Pancreas (tissue), 10 donors: ENCODE data around the gene FAM167B. TPM values are rescaled to one million over a fixed set of nuclear protein-coding genes. Genes with fewer than 3 reads are reported as not detected.
"Not testable (repeated sequence)": the region's sequence is repeated elsewhere in the genome, so short reads cannot be mapped to it uniquely, and the experiment has no call there.

ENCODE experiments used
- ATAC-seq, 4 donors: fragments of 200-7000 bp; cut with Tn5 transposase; one replicate each; pipeline versions ENCODE4 v1.8.0 to v1.9.1; 2020; ENCODE audit warnings: mild to moderate bottlenecking in 4 of 4, moderate library complexity in 4 of 4
- DNase-seq, 6 donors: peaks; one replicate each; pipeline ENCODE4 v3.0.0-alpha.2; 2020
- FAIRE-seq: peaks from 2 replicates; lab custom pipeline; 2012; peaks lifted over from hg19 to GRCh38; lab: Jason Lieb, UNC
- H3K27ac ChIP-seq, 4 donors: fragments of 200-600 bp; sonication (generic); 1 replicate in 3 of 4; 2 replicates in 1 of 4; pipeline versions ENCODE4 v1.5.0 to v1.8.0; 2020
- H3K27me3 ChIP-seq, 4 donors: fragments of 200-600 bp; one replicate each; pipeline ENCODE4 v1.8.0; 2021
- H3K36me3 ChIP-seq, 3 donors: fragments of 200-600 bp; sonication (generic) in 1 of 3; one replicate each; pipeline versions ENCODE4 v1.5.0 to v1.8.0; 2020 to 2021
- H3K4me1 ChIP-seq, 3 donors: fragments of 200-600 bp; one replicate each; pipeline ENCODE4 v1.8.0; 2021
- H3K4me3 ChIP-seq, 4 donors: fragments of 200-600 bp; sonication (generic) in 2 of 4; one replicate each; pipeline versions ENCODE4 v1.5.0 to v1.8.0; 2020 to 2021
- H3K9me3 ChIP-seq, 4 donors: fragments of 200-600 bp; one replicate each; pipeline ENCODE4 v1.8.0; 2021
- WGBS, 2 donors: extraction: QIAGEN DNeasy Blood & Tissue Kit; methylation state at CpG; one replicate each; pipeline ENCODE4 v1.1.7; 2013; 5-methylcytosine and 5-hydroxymethylcytosine counted together
- intact Hi-C, 3 donors: fragments of 100-400 bp; cut with DNase I; formaldehyde crosslinking; loops; one replicate each; pipeline versions ENCODE4 v1.11.1 to v1.14.2; 2022
- polyA plus RNA-seq, 2 donors: library from polyadenylated mRNA; stranded (reverse); fragments of 200-250 nt; gene quantifications; one replicate each; pipeline ENCODE4 v1.2.3, GENCODE V29; 2013
- total RNA-seq, 6 donors: library from RNA; stranded (reverse); fragmentation: NEBNext Ultra II Directional in 4 of 6; extraction: Animal tissue kit (Norgen Biotek cat#: 25700) in 4 of 6; gene quantifications; one replicate each; pipeline versions ENCODE4 v1.2.1 to v1.2.4, GENCODE V29; 2021 to 2023
- TF ChIP-seq, protein P1 (sequence below), 4 donors: fragments of 200-600 bp; sonication (generic) in 3 of 4; IDR thresholded peaks; one replicate each; pipeline versions ENCODE4 v1.5.0 to v1.8.0; 2021; ENCODE audit warnings: antibody characterized with exemption in 4 of 4
- donor health status: healthy with polysubstance abuse.
- donor health status: DM: no; HTN: no; CAD: no; lungs with moderate emphysema.
- donor health status: DM: no; HTN: no; CAD: no.
- donor health status: control.
- donor health status: control.
- donor health status: Bipolar disorder and iron deficiency.
- donor health status: DM: yes; HTN: yes; CAD: no.
- donor health status: DM: no; HTN: no; CAD: no.
- donor health status: DM: no; HTN: no; CAD: no.
- donor health status: DM: yes; HTN: yes; CAD: no.

FAM167B gene
- total and polyA plus RNA-seq, 8 donors: 1.6 to 12.0 (median 3.5) TPM

GRCh38 chr1:32273391-32274208 lies 26.6 kb downstream of the FAM167B start:
- TF ChIP-seq, protein P1, sequence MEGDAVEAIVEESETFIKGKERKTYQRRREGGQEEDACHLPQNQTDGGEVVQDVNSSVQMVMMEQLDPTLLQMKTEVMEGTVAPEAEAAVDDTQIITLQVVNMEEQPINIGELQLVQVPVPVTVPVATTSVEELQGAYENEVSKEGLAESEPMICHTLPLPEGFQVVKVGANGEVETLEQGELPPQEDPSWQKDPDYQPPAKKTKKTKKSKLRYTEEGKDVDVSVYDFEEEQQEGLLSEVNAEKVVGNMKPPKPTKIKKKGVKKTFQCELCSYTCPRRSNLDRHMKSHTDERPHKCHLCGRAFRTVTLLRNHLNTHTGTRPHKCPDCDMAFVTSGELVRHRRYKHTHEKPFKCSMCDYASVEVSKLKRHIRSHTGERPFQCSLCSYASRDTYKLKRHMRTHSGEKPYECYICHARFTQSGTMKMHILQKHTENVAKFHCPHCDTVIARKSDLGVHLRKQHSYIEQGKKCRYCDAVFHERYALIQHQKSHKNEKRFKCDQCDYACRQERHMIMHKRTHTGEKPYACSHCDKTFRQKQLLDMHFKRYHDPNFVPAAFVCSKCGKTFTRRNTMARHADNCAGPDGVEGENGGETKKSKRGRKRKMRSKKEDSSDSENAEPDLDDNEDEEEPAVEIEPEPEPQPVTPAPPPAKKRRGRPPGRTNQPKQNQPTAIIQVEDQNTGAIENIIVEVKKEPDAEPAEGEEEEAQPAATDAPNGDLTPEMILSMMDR (IDR thresholded peaks at IDR 0.05): no peak
- Histone ChIP-seq H3K27me3 (no peaks in the 10 kb centered on the region), H3K4me3 (no peak overlapping the region), H3K27ac (no peak overlapping the region), H3K9me3 (no peaks in the 10 kb centered on the region), H3K4me1 (no peaks in the 10 kb centered on the region), H3K36me3 (no peaks in the 10 kb centered on the region)
- FAIRE-seq: no peak
- no peak for DNase-seq
- intact Hi-C loops: no loop called here
- ATAC-seq: peak in 1 of 4 donors; percentile 36
- 45 to 50% methylated on average over 10 of the region's 10 CpGs for WGBS, 2 donors

- no peak for DNase-seq
- H3K4me3 ChIP-seq: no peak overlapping the region
- FAIRE-seq: no peak
- no peaks in the 10 kb centered on the region for H3K9me3 ChIP-seq
- 81 to 84% methylated on average over 31 of the region's 31 CpGs for WGBS, 2 donors
- intact Hi-C loops: no loop called here
- no peaks in the 10 kb centered on the region for H3K36me3 ChIP-seq
- ATAC-seq: no peak
- H3K27me3 ChIP-seq: no peaks in the 10 kb centered on the region
- no peaks in the 10 kb centered on the region for H3K4me1 ChIP-seq
- TF ChIP-seq, protein P1 (IDR thresholded peaks at IDR 0.05): no peak
- no peak overlapping the region for H3K27ac ChIP-seq
Observed at GRCh38 chr1:32274646-32275340, 27.8 kb downstream of the FAM167B start.

GRCh38 chr1:32275424-32275823 lies 28.4 kb downstream of the FAM167B start:
- Histone ChIP-seq H3K27me3 (no peaks in the 10 kb centered on the region), H3K36me3 (no peaks in the 10 kb centered on the region), H3K27ac (no peak overlapping the region), H3K4me3 (peak overlapping the region in 1 of 4 donors; percentile 19), H3K4me1 (no peaks in the 10 kb centered on the region), H3K9me3 (no peaks in the 10 kb centered on the region)
- TF ChIP-seq, protein P1 (IDR thresholded peaks at IDR 0.05): no peak
- peak in 2 of 6 donors; percentile 64 to 67 for DNase-seq
- WGBS, 2 donors: 7 to 11% methylated on average over 36 to 41 of the region's 41 CpGs
- ATAC-seq: peak in 3 of 4 donors; percentile 51 to 69 (median 53)
- intact Hi-C loops: no loop called here
- FAIRE-seq: no peak

DNA sequence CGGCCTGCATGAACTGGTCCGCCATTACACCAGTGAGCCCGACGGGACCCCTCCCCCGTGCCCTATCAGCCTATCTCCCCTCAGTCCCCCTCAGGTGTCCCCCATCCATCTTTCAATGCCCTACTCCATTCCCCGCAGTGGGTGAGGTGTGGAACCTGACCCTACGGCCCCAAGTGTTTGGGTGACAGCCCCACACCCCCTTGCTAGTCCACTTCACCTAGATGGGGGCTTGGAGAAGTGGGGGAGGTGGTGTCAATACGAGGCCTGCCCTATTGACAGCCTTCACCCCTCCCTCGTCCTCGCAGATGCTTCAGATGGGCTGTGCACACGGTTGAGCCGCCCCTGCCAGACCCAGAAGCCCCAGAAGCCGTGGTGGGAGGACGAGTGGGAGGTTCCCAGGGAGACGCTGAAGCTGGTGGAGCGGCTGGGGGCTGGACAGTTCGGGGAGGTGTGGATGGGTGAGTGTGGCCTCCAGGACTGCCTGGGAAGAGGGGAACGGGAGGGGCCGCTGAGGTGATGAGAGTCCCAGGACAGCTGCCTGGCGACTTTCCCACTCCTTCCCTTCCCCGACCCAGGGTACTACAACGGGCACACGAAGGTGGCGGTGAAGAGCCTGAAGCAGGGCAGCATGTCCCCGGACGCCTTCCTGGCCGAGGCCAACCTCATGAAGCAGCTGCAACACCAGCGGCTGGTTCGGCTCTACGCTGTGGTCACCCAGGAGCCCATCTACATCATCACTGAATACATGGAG lies 29.2 kb downstream of the FAM167B start:
- TF ChIP-seq, protein P1 (IDR thresholded peaks at IDR 0.05): no peak
- DNase-seq: peak in 1 of 6 donors; percentile 30
- FAIRE-seq: no peak
- no peaks in the 10 kb centered on the region for H3K9me3 ChIP-seq
- H3K27me3 ChIP-seq: no peaks in the 10 kb centered on the region
- no peak overlapping the region for H3K27ac ChIP-seq
- H3K36me3 ChIP-seq: no peaks in the 10 kb centered on the region
- no peak overlapping the region for H3K4me3 ChIP-seq
- 68 to 74% methylated on average over 30 of the region's 30 CpGs for WGBS, 2 donors
- intact Hi-C loops: no loop called here
- no peak for ATAC-seq
- H3K4me1 ChIP-seq: no peaks in the 10 kb centered on the region

DNA sequence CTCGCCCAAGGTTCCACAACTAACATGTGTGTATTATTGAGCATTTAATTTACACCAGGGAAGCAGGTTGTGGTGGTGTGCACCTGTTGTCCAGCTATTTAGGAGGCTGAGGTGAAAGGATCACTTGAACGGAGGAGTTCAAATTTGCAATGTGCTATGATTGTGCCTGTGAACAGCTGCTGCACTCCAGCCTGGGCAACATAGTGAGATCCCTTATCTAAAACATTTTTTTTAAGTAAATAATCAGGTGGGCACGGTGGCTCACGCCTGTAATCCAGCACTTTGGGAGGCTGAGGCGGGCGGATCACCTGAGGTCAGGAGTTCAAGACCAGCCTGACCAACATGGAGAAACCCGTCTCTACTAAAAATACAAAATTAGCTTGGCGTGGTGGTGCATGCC lies 37.8 kb downstream of the FAM167B start:
- ATAC-seq, FAIRE-seq, H3K27ac ChIP-seq, H3K4me1 ChIP-seq, DNase-seq, H3K9me3 ChIP-seq, H3K4me3 ChIP-seq, intact Hi-C loops, H3K36me3 ChIP-seq, H3K27me3 ChIP-seq: not testable (repeated sequence)
- WGBS, 2 donors: 83% methylated on average over 8 of the region's 8 CpGs
